ENCODE measurements around the gene DPH6.

Gene DPH6

DNA sequence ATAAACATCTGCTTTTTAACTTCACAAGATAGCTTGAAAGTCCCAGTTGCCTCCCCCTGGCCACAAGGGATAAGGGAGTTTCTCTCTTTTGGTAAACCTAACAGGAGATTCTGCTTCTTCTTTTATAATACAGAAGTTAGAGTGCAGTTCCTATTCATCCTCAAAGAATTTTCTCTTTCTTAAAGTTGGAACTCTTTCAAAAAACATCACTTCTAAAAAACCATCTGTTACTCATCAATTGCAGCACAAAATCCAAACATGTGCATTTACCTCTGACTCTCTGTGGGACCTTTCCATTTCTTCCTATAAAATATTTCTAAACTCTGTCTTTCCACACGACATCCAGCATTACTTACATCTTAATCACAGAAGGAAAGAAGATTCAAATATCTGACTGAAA, 5.1 kb downstream of the DPH6 start:
- FAIRE-seq (no peak), DNase-seq (ENCODE audit: low spot score) (no peak)

DNA sequence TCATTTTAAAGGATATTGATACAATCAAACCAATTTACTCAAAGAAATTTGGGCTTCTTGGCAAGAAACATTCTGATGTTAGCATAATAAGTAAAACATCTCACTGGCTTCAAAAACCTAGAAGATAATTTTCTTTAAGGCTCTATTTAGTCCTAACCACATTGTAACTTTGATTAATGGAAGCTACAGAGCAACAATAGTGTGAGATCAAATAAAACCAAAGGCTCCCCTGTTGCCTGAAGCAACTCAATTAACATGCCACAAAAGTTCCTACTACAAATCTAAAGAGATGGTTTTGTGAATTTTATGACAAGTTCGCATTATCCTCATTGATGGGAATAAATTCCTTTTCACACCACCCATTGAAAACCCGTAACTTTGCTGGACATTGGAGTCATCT, 5.9 kb downstream of the DPH6 start:
- DNase-seq (ENCODE audit: low spot score) (no peak), FAIRE-seq (no peak)

DNA sequence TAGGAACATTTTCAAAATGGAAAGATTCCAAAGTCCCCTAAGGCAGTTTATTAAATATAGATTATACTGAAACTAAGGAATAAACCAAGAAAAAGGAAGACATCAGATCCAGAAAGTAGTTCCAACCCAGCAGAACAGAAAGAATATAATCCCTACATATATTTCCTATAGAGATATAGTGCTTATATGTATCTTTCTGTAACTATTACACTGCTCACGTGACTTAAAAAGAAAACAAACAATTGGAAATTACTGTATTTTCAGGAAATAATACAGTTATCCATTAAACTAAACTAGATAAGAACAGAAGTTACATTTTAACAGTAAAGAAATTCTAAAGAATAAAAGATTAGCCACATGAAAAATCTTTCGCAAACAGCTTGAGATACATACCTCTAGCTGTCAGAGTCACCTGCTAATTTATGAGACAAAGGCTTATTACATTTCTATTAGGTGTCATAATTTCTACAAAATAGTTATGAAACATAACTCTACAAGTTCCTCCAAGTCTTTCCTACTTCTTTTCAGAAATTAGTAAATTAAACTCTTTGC, 10.5 kb downstream of the DPH6 start:
- no peak for FAIRE-seq
- DNase-seq (ENCODE audit: low spot score): no peak

DNA sequence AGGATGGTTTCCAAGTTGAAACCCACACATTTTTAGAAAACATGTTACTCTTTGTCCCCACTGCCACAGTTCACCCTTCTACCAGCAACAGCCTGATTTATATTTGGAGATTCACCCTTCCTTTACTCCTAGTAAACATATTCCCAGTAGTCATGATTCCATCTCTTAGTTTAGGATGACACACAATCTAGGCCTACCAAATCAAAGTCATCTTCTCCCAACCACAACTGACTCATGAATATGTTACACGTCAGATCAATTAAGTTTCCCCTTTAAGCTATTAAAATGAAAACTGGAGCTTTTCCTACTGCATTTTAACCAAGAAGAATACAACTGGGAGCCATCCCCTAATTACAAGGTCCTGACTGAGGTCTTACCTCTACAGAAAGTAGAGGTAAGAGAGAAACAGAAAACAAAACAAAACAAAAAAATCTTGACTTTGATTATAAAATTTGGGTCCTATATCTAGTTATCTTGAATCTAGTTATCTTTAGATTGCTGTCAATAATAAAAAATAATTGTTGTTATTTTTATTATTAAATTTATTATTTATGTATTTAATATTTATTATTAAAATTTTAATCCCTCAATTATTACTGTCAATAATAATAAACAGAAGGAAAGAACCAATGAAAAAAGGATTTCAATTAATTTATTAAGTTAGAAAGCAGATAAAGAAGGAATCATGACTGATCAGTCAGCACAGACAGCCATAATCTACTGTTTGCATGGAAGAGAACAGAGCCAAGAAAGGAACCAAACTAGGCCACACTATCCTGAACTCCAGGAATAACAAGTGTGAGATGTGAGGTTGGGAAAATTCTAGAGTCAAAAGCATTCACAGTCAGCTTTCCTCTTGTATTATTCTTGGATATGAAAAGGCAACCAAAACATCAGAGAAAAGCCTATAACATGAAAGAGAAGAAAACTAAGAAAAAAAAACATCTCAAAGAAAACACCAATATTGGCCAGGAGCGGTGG, 12.5 kb downstream of the DPH6 start:
- FAIRE-seq: no peak
- no peak for DNase-seq (ENCODE audit: low spot score)

DNA sequence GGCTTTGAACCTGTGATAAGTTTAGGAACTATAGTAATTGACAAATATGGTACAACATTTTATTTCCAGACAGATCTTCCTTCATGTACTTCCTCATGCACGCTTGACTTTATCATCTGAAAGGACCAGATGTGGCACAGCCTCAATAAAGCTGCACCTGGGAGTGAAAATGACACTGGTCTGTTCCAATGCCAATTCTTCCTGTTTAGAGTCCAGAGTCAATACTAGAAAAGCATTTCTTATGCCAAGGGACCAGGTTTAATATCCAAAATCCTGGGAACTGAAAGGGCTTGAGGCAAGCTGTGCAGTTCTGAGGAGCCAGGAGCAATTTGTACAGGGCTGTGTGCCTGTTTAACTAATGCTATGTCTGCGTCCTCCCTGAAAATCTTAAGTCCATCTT, 15.3 kb downstream of the DPH6 start:
- FAIRE-seq: no peak

DNA sequence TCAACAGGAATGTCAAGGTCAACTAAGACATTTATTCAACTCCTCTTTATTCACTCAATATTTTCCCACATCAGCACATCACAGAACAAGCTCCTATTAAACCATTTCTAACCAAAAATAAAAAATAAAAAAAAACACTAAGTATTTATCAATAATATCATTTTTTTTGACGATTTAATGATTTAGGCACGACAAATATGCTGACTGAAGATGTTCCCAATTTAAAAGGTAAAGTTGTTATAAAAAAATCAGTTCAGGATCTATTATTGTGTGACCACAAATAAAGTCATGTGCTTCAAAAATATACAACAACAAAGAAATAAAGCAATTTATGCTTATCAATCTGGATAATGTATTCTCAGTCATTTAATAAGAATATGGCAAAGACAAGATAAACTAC, 16.2 kb downstream of the DPH6 start:
- DNase-seq (ENCODE audit: low spot score) (no peak), FAIRE-seq (no peak)

More for the DNA sequence above, 15.3 kb downstream of the DPH6 start:
- no peak for DNase-seq (ENCODE audit: low spot score)

DNA sequence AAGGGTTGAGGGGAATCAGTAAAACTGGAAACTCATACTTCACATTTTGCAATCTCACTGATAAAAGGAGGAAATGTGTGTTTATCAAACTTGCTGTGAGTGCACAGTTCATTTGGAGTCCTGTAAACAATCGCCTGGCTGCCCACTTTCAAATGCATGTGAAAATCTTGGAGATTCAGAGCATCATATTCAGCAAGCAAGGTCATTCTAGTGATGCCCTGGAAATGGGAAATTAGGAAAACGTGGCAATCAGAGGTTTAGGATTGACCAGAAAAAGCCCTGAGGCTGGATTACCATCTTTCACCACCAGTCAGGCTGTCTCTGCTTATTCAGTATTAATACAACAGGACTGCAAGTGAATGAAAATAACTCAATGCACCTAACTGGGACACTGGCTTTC, 23.9 kb downstream of the DPH6 start:
- DNase-seq (ENCODE audit: low spot score) (no peak), FAIRE-seq (no peak)

DNA sequence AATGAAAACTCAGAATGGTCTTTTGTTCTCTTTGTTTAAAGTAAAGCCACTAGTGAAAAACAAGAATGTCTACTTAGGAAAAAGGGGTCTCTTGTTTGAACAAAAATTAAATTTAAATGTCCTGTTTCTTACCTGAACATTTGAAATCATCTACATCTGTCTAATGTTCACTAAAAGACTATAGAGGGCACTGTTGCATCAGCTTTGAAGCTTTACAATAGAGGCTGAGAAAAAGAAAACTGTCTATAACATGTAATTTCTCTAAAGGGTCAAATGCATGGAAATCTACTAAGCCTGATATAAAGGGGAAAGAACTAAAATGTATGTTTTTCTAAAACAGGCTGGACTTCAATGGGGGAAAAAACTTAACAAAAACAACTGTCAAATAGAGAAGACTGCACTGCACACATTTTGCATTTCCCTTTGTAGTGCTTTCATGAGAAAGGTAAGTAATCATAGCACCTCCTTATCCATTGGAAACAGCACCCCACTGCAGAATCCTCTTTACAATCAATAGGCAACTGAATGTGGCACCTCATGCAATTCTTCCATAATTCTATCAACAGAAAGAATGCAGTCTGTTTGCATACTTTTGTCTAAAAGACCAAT, 26.3 kb downstream of the DPH6 start:
- no peak for FAIRE-seq
- no peak for DNase-seq (ENCODE audit: low spot score)

DNA sequence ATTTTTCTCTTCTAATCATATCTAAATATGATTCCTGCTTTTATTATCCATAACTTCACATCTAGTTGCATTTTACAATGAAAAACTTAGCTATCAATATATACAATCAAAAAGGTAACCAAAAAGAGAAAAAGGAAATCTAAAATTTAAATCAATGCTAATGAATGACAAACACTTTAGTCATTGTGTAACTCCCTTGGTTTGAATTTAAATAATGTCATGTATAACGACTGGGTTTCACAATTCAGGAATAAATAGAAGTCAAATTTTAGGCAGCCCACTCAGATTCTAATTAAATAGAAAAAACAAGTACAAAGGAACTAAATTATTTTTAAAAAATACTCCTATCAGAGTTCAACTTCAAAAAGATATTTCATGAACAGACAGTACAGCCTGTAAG, 26.9 kb downstream of the DPH6 start:
- DNase-seq (ENCODE audit: low spot score) (no peak), FAIRE-seq (no peak)

DNA sequence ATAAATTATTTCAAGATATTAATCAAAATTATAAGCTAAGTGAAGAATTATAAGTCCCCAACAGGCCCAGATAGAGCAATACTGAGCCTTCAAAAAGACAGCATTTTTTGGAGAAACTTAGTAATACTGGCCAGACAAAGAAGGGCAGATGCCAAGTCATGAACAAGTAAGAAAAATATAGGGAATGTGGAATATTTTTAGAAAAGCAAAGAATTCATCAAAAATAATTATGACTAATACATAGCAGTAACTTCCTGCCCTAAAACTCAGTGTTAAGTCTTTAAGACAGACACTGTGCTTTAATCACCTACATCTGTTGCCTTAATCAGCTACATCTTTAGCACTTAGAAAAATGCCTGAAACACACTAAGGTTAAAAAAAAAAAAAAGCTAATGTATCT, 31.2 kb downstream of the DPH6 start:
- FAIRE-seq (no peak), DNase-seq (ENCODE audit: low spot score) (no peak)

DNA sequence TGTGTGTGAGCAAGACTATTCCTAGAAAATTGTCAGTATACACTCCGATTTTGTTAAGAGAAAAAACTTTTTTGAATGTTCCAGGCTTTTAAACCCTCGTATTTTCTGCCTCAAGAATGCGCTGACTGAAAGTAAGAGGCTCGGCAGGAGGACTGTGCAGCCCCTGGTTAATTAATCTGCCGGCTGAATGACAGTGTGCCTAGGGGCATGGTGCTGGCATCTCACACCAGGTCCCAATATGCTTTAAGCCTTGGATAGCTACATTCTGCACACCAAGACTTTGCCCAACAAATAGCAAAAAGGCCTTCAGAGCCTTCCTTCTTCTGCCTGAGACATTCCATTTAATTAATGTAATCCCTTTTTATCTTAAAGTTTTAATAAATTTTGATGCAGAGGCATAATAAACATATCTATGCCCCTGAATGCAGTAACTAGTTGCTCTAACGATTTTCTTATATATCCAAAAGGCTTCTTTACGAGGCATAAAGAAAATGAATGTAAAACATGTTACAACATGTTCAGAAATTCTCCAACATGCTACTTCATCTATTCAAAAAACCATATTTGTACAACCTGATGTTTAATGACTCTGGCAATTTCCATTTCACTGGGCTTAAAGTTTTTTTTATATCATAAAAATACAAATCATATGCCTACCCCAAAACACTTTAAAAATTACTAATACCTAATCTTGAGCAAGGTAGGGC, 37.9 kb downstream of the DPH6 start:
- FAIRE-seq: no peak

DNA sequence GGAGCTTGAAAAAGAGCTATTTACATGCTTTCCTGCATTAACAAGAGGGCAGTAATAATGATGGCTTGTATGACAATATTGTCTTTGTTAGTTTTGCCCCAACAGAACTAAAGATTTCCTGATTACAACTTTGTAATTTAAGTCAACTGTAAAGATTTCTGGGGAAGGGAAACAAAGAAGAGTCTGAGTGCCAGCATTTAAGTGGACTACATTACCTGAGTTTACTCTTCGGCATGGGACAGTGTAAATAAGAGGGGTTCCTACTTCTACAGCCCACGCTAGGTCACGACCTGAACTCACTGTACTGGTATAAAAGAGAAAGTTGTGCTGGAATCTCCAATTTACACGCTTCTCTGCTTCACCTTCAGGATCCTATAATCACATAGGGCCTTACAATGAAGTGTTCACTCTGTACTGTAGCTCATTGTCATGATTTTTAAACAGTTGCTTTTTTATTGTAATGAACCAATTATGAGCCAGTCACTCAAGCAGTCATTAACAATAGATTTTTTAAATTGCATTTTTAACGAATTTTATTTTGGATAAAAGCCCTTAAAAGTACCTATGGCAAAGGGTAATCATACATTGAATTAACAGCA, 39.6 kb downstream of the DPH6 start:
- no peak for DNase-seq (ENCODE audit: low spot score)
- no peak for FAIRE-seq

More for the DNA sequence above, 37.9 kb downstream of the DPH6 start:
- no peak for DNase-seq (ENCODE audit: low spot score)

DNA sequence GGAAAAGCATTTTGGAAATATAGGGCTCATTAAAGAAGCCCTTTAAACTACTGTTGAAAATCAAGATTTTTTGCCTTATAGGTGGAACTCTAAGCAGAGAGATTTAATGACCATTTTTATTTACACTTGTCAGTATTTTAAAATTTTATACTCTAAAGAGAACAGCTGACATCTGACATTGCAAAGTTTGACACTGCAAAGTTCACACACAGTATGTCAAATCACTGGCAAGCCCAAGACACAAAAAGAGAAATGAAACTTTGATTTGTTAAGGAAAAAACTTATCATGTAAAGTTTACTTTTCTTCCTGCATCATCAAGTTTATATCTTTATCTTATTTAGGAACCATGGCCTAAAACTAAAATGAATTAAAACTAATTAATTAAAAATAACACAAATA, 40.2 kb downstream of the DPH6 start:
- FAIRE-seq (no peak), DNase-seq (ENCODE audit: low spot score) (no peak)

DNA sequence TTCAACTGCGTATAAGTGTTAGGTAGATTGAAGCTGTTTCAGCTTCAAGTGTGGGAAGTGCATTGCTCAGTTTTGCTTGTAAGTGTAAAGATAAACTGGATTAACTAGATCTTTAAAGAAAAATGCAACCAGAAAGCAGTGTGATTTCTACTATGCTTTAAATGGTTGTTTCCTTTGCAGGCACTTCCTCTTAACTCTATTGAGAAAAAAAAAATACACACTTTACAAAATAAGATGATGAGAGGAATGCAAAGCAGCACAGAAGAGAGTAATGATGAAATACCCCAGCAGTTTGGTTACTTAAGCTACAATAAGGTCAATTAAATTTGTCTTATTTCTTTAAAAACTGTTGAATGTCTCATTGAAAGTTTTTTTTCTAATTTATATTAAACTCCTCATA, 40.8 kb downstream of the DPH6 start:
- DNase-seq (ENCODE audit: low spot score): no peak
- FAIRE-seq: no peak

DNA sequence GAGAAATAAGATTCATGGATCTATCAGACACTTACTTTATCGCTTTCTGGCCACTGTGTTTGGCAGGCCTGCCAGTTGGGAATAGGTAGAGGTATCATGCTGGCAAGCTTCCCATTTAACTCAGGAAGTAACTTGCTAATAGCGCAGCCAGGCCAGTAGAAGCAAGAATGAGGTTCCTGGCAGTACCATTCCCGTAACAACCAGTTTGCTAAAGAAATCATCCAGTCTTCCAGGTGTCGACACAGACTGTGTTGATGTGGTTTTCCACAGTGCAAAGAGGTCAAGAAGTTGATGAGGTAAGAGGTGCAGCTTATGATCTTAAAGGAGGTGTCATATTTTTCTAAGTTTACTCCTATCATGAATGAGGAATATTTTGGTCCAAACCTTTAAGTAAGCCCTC, 46.2 kb downstream of the DPH6 start:
- DNase-seq (ENCODE audit: low spot score) (no peak), FAIRE-seq (no peak)

DNA sequence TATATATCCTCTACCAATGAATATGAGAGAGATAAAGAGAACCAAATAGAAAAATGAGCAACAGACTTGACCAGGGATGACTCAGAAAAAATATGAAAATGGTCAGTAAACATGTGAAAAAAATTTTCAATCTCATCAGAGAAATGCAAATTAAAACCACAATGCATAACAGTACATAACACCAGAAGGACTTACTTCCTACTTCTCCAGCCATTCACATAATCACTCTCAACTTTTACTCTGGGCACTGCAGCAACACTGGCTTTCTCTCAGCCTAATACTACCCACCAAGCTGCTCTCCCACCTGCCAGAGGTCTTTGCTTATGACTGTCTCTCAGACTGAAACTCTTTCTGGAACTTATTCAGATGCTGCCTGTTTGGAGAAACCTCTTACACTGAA, 49.4 kb downstream of the DPH6 start:
- no peak for FAIRE-seq

DNA sequence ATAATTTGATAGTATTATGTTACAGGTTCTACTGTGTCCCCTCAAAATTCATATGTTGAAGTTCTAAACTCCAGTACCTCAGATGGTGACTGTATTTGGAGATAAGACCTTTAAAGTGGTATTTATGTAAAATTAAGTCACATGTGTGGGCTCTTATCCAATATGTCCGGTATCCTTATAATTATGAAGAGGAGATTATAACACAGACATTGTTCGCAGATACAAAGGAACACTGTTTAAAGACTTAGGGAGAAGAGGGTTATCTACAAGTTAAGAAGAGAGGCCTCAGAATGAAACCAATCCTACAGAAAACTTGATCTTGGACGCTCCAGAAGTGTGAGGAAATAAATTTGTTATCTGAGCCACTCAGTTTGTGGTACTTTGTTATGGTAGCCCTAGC, 50.9 kb downstream of the DPH6 start:
- FAIRE-seq: no peak
- DNase-seq (ENCODE audit: low spot score): no peak

More for the DNA sequence above, 49.4 kb downstream of the DPH6 start:
- no peak for DNase-seq (ENCODE audit: low spot score)

DNA sequence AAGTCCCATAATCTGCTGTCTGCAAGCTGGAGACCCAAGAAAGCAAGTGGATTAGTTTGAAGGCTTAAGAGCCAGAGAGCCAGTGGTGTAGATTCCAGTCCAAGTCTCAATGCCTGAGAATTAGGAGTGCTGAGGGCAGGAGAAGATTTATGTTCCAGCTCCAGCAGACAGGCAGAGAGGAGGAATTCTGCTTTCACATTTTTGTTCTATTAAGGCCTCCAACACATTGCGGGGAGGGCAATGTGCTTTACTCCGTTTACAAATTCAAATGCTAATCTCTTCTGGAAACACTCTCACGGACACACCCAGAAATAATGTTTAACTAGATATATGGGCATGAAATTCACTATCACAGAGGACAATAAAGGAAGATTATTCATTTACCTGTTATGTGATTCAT, 54.0 kb downstream of the DPH6 start:
- DNase-seq (ENCODE audit: low spot score): no peak
- FAIRE-seq: no peak

DNA sequence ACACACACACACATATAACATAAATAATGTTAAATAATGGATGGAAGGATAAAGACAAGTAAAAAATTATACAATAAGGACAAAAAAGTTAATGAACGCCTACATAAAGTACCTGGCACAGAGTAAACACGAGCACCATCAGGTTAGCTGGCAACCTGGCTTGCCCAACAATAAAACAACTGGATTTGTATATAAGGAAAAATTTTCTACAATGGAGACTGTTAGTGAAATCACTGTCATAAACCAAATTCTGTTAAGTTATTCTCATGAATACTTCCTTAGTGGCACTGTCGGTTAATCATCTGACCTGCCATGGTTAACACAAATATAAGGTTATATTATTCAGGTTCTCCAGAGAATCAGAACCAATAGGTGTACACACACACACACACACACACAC, 54.8 kb downstream of the DPH6 start:
- no peak for DNase-seq (ENCODE audit: low spot score)
- FAIRE-seq: no peak

DNA sequence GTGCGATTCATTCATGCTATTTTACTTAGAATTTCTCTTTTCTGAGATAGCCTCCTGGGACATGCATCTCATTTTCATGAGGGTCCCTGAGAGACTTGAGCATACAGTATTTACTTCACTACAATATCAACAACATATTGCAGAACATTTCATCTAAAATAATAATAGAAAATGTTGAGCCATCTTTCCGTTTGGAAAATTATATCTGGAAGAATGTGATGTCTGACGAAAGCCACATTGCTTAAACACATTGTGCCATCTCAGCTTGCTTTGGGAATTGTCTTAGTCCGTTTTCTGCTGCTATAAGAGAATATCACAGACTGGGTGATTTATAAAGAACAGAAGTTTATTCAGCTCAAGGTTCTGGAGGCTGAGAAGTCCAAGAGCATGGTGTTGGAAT, 55.5 kb downstream of the DPH6 start:
- no peak for FAIRE-seq
- no peak for DNase-seq (ENCODE audit: low spot score)

DNA sequence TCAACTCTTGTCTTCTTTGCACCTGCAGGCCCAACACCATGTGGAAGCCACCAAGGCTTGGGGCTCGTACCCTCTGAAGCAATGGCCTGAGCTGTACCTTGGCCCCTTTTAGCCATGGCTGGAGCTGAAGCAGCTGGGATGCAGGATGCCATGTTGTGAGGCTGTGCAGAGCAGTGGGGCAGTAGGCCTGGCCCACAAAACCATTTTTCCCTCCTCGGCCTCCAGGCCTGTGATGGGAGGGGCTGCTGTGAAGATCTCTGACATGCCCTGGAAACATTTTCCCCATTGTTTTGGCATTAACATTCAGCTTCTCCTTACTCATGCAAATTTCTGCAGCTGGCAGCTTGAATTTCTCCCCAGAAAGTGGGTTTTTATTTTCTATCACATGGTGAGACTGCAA, 58.5 kb downstream of the DPH6 start:
- FAIRE-seq (no peak), DNase-seq (ENCODE audit: low spot score) (no peak)

DNA sequence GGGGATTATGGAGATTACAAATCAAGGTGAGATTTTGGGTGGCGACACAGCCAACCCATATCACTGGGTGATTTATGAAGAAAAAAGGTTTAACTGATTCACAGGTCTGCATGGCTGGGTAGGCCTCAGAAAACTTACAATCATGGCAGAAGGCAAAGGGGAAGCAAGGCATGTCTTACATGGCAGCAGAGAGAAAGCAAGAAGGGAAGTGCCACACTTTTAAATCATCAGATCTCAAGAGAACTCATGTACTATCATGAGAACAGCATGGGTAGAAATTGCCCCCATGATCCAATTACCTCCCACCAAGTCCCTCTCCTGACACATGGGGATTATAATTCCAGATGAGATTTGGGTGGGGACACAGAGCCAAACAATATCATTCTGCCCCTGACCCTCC, 59.7 kb downstream of the DPH6 start:
- DNase-seq (ENCODE audit: low spot score) (no peak), FAIRE-seq (no peak)
